Large intestine (tissue), 3 donors: ENCODE data around the gene TMEM129. TPM values are rescaled to one million over a fixed set of nuclear protein-coding genes. Genes with fewer than 3 reads are reported as not detected.
"Not testable (repeated sequence)": the region's sequence is repeated elsewhere in the genome, so short reads cannot be mapped to it uniquely, and the experiment has no call there.

Experiments used
- DNase-seq, 2 donors: peaks; one replicate each; pipeline versions ENCODE4 v3.0.0 to v3.0.0-alpha.2; 2013
- H3K27ac ChIP-seq: one replicate; pipeline ENCODE4 v1.5.1; 2013; ENCODE audit warnings: low read length
- H3K27me3 ChIP-seq: 2 replicates; pipeline ENCODE4 v1.6.1; 2013; ENCODE audit warnings: low read length; ENCODE audit not compliant: control insufficient read depth, insufficient read depth
- H3K36me3 ChIP-seq: 2 replicates; pipeline ENCODE4 v1.6.1; 2013; ENCODE audit warnings: low read length; ENCODE audit not compliant: control insufficient read depth, insufficient read depth
- H3K4me1 ChIP-seq: one replicate; pipeline ENCODE4 v1.6.1; 2013; ENCODE audit warnings: low read length; ENCODE audit not compliant: control insufficient read depth, insufficient read depth
- H3K4me3 ChIP-seq: one replicate; pipeline ENCODE4 v1.5.1; 2013; ENCODE audit warnings: low read length
- H3K9me3 ChIP-seq: one replicate; pipeline ENCODE4 v1.6.1; 2013; ENCODE audit warnings: mild to moderate bottlenecking, low read depth, low read length, moderate library complexity; ENCODE audit not compliant: control insufficient read depth
- WGBS: methylation state at CpG from one replicate; pipeline ENCODE4 v1.1.5; 2013; ENCODE audit warnings: low lambda C conversion rate; ENCODE audit not compliant: insufficient coverage; 5-methylcytosine and 5-hydroxymethylcytosine counted together
- polyA plus RNA-seq: library from polyadenylated mRNA; unstranded; fragments of 120-200 nt; gene quantifications from one replicate; pipeline ENCODE4 v1.2.1, GENCODE V29; 2013

The TMEM129 gene
- polyA plus RNA-seq, 1 donor, result 29.5 TPM

GRCh38 chr4:1713003-1713851 is 7.9 kb downstream of the TMEM129 start:
- H3K27me3 ChIP-seq, result no peaks in the 10 kb centered on the region
- peak overlapping the region; percentile 69 for H3K27ac ChIP-seq
- WGBS, result no CpG with 5 or more reads among the region's 35 CpGs
- H3K9me3 ChIP-seq, result no peaks in the 10 kb centered on the region
- peaks cover 26% of the 10 kb centered on the region for H3K4me1 ChIP-seq
- H3K36me3 ChIP-seq, result peaks cover 30% of the 10 kb centered on the region
- peak overlapping the region; percentile 75 for H3K4me3 ChIP-seq
- no peak for DNase-seq

GRCh38 chr4:1712216-1713002 is 8.7 kb downstream of the TMEM129 start, which contains the start of gene SLBP:
Gene SLBP (minus strand): TSS chr4:1712319. CDS start chr4:1712188, 131 bp downstream.
- Histone ChIP-seq H3K27me3 (no peaks in the 10 kb centered on the region), H3K9me3 (no peaks in the 10 kb centered on the region), H3K4me3 (peak within 1 kb of the TSS; percentile 75), H3K27ac (peak within 1 kb of the TSS; percentile 69), H3K36me3 (peaks cover 22% of the 10 kb centered on the region), H3K4me1 (peaks cover 26% of the 10 kb centered on the region)
- peak; percentile 96 to 98 for DNase-seq
- no CpG with 5 or more reads among the region's 98 CpGs for WGBS

GRCh38 chr4:1711571-1712215 is 9.4 kb downstream of the TMEM129 start:
- Histone ChIP-seq H3K27ac (peak overlapping the region; percentile 64), H3K4me1 (peaks cover 26% of the 10 kb centered on the region), H3K9me3 (no peaks in the 10 kb centered on the region), H3K36me3 (peaks cover 15% of the 10 kb centered on the region), H3K4me3 (peak overlapping the region; percentile 54), H3K27me3 (no peaks in the 10 kb centered on the region)
- WGBS, result no CpG with 5 or more reads among the region's 85 CpGs
- peak in 1 of 2 donors; percentile 71 for DNase-seq

GRCh38 chr4:1711055-1711570 is 10.0 kb downstream of the TMEM129 start:
- Histone ChIP-seq H3K4me3 (peak overlapping the region; percentile 54), H3K9me3 (no peaks in the 10 kb centered on the region), H3K4me1 (peaks cover 26% of the 10 kb centered on the region), H3K36me3 (peaks cover 15% of the 10 kb centered on the region), H3K27me3 (no peaks in the 10 kb centered on the region), H3K27ac (peak overlapping the region; percentile 64)
- WGBS, result 20% methylated on average over 1 of the region's 22 CpGs
- no peak for DNase-seq

- DNase-seq, result no peak
- no peaks in the 10 kb centered on the region for H3K9me3 ChIP-seq
- peaks cover 33% of the 10 kb centered on the region for H3K36me3 ChIP-seq
- no peak overlapping the region for H3K4me3 ChIP-seq
- peaks cover 22% of the 10 kb centered on the region for H3K4me1 ChIP-seq
- no peak overlapping the region for H3K27ac ChIP-seq
- no CpG with 5 or more reads among the region's 1 CpG for WGBS
- no peaks in the 10 kb centered on the region for H3K27me3 ChIP-seq
These were observed 12.5 kb downstream of the TMEM129 start for GRCh38 chr4:1708581-1708980.

GRCh38 chr4:1706358-1706757 is 14.8 kb downstream of the TMEM129 start:
- peaks cover 50% of the 10 kb centered on the region for H3K36me3 ChIP-seq
- H3K27ac ChIP-seq, result no peak overlapping the region
- no peaks in the 10 kb centered on the region for H3K9me3 ChIP-seq
- WGBS, result 100% methylated on average over 3 of the region's 6 CpGs
- H3K4me1 ChIP-seq, result peaks cover 17% of the 10 kb centered on the region
- H3K4me3 ChIP-seq, result no peak overlapping the region
- H3K27me3 ChIP-seq, result no peaks in the 10 kb centered on the region
- DNase-seq, result no peak

GRCh38 chr4:1705732-1706131 is 15.4 kb downstream of the TMEM129 start:
- Histone ChIP-seq H3K4me3 (no peak overlapping the region), H3K4me1 (peaks cover 16% of the 10 kb centered on the region), H3K27ac (no peak overlapping the region), H3K9me3 (no peaks in the 10 kb centered on the region), H3K36me3 (peaks cover 53% of the 10 kb centered on the region), H3K27me3 (no peaks in the 10 kb centered on the region)
- DNase-seq, result no peak
- WGBS, result 100% methylated on average over 1 of the region's 6 CpGs

- H3K9me3 ChIP-seq, result no peaks in the 10 kb centered on the region
- no peak overlapping the region for H3K4me3 ChIP-seq
- no peak for DNase-seq
- H3K27me3 ChIP-seq, result no peaks in the 10 kb centered on the region
- 100% methylated on average over 1 of the region's 1 CpG for WGBS
- H3K27ac ChIP-seq, result no peak overlapping the region
- peaks cover 56% of the 10 kb centered on the region for H3K36me3 ChIP-seq
- H3K4me1 ChIP-seq, result peaks cover 3% of the 10 kb centered on the region
These were observed 17.3 kb downstream of the TMEM129 start for GRCh38 chr4:1703867-1704266.

GRCh38 chr4:1701671-1702070 is 19.5 kb downstream of the TMEM129 start:
- WGBS, result 83% methylated on average over 1 of the region's 8 CpGs
- H3K36me3 ChIP-seq, result peaks cover 69% of the 10 kb centered on the region
- not testable (repeated sequence) for H3K4me1 ChIP-seq, DNase-seq, H3K27me3 ChIP-seq, H3K4me3 ChIP-seq, H3K9me3 ChIP-seq, H3K27ac ChIP-seq

- Histone ChIP-seq H3K27me3 (no peaks in the 10 kb centered on the region), H3K4me3 (no peak overlapping the region), H3K9me3 (no peaks in the 10 kb centered on the region), H3K27ac (no peak overlapping the region), H3K4me1 (no peaks in the 10 kb centered on the region), H3K36me3 (peaks cover 72% of the 10 kb centered on the region)
- peak in 1 of 2 donors; percentile 26 for DNase-seq
- WGBS, result 100% methylated on average over 1 of the region's 5 CpGs
These were observed 25.2 kb downstream of the TMEM129 start for GRCh38 chr4:1695913-1696312.
